Astrocyte of the cerebellum (primary cell): Measurements from ENCODE around the gene IL4R.

ENCODE experiments used
- DNase-seq: peaks from one replicate; pipeline ENCODE4 v3.0.0-alpha.2; 2011; ENCODE audit warnings: low read depth
- H3K4me3 ChIP-seq: 2 replicates; pipeline ENCODE4 v1.5.1; 2011; ENCODE audit warnings: mild to moderate bottlenecking, low read depth, low read length, moderate library complexity
- CTCF ChIP-seq: IDR thresholded peaks from 2 replicates; pipeline ENCODE4 v1.5.1; 2012; ENCODE audit warnings: low read length, low read depth, moderate library complexity, mild to moderate bottlenecking; ENCODE audit errors: missing control alignments
- in situ Hi-C: cut with HindIII; loops from 2 replicates; pipeline ENCODE4 v1.10.0; 2017; ENCODE audit warnings: low sequenced_read_pairs

Gene IL4R

GRCh38 chr16:27335349-27336053 is 21.7 kb downstream of the IL4R start:
- no peak for DNase-seq
- TF ChIP-seq CTCF: no peak
- H3K4me3 ChIP-seq: no peak overlapping the region
- in situ Hi-C loops: no loop called here

DNA sequence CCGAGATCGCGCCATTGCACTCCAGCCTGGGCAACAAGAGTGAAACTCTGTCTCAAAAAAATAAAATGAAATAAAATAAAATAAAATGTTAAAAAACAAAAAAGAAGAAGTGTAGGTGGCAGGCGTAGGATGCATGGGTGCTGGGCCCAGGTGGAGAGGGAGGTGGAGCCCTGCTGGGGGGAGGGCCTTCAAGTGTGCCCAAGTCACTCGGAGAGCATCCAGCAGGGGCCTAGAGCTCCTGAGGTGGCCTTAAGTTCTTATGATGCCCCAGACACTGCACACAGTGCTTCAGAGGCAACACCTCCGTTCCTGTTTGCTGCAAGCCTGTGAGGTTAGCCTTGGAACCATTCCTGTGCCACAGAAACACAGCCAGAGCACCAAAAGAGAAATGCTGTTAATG is 23.2 kb downstream of the IL4R start:
- no peak for DNase-seq
- no peak overlapping the region for H3K4me3 ChIP-seq
- no peak for TF ChIP-seq CTCF
- in situ Hi-C loops: no loop called here

- in situ Hi-C loops: no loop called here
- no peak for DNase-seq
- H3K4me3 ChIP-seq: no peak overlapping the region
- no peak for TF ChIP-seq CTCF
Observed at GRCh38 chr16:27339180-27339579, 25.4 kb downstream of the IL4R start.

DNA sequence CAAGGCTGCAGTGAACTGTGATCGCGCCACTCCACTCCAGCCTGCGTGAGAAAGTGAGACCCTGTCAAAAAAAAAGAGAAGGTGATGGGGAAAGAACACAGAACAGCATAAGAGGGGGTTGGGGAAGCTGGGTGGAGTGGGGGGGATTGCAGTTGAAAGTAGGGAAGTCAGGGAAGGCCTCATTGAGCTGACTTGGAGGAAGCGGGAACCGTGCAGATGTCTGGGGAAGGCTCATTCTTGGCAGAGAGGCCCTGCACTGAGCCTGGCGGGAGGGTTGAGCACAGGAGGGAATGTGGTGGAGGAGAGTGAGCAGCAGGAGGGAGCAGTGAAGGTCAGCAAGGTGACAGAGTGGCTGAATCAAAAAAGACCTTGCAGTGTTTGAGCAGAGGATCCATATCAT is 26.9 kb downstream of the IL4R start:
- H3K4me3 ChIP-seq: no peak overlapping the region
- in situ Hi-C loops: no loop called here

DNA sequence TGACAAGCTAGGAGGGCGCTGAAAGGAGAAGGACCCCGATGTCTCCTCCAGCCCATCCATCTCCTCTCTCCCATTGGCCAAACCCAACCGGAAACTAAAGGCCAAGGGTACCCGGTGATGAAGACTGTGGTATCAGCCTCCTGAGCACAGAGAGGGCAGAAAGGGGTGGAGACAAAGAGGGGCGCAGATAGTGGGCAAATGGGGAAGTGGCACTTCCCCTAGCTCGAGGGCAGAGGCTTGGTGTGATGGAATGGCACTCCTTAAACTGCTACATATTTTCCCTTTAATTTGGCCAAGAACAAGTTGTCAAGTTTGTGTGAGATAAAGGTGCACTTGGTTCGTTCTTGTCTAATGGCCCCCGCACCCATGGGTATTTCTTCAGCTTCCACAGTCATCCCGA is 27.8 kb downstream of the IL4R start:
- no peak overlapping the region for H3K4me3 ChIP-seq
- no peak for TF ChIP-seq CTCF
- in situ Hi-C loops: no loop called here
- no peak for DNase-seq

More for the DNA sequence above, 26.9 kb downstream of the IL4R start:
- DNase-seq: no peak
- TF ChIP-seq CTCF: no peak

GRCh38 chr16:27341971-27342370 is 28.2 kb downstream of the IL4R start:
- in situ Hi-C loops: no loop called here
- no peak for DNase-seq
- TF ChIP-seq CTCF: no peak
- no peak overlapping the region for H3K4me3 ChIP-seq
